NCI-H446 (cell line): ENCODE data around the gene THAP3.
A peak's percentile ranks its signal among the peaks of the same experiment; 100 is the strongest.
"Not testable (repeated sequence)": the region's sequence is repeated elsewhere in the genome, so short reads cannot be mapped to it uniquely, and the experiment has no call there.

Experiments
- DNase-seq, 2 experiments: peaks; one replicate each; lab custom pipeline; 2025; lab: John Stamatoyannopoulos, UW

The THAP3 gene

DNA sequence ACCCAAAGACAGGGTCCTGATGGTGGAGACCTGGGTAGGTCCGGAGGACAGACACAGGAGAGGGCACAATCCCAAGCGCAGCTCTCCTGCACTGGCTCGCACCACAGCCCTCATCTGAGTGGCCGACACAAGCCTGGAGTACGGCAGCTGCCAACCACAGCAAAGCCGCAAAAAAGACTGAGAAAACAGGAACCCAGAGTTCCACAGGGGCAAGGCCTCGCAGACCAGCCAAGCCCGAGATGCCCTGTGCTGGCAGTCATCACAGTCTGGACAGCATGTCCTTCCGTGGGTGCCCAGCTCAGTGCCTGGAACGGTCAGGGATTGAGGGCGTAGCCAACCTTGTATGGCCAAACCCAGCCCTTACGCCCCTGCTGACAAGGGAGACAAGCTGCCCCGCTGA, 33.4 kb upstream of the THAP3 start:
- no peak for DNase-seq

GRCh38 chr1:6591644-6592043, 33.0 kb upstream of the THAP3 start:
- no peak for DNase-seq

DNA sequence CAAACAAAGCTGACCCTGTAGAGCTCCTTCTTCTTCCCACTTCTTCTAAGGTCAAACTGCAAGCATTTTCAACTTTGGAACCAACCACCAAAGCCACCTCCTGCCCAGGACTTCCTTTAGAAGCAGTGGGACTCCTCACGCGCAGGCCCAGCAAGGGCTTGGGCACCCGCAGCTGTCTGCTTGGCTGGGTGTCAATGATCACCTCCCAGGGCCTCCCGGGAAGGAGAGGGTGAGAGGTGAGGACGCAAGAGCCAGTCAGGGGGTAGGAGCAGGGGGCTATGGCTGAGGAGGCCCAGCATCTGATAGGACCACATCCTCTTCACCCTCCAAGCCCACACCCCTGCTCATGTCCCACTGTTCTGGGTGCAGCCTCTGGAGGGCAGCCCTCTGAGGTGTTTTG, 32.2 kb upstream of the THAP3 start:
- no peak for DNase-seq

DNA sequence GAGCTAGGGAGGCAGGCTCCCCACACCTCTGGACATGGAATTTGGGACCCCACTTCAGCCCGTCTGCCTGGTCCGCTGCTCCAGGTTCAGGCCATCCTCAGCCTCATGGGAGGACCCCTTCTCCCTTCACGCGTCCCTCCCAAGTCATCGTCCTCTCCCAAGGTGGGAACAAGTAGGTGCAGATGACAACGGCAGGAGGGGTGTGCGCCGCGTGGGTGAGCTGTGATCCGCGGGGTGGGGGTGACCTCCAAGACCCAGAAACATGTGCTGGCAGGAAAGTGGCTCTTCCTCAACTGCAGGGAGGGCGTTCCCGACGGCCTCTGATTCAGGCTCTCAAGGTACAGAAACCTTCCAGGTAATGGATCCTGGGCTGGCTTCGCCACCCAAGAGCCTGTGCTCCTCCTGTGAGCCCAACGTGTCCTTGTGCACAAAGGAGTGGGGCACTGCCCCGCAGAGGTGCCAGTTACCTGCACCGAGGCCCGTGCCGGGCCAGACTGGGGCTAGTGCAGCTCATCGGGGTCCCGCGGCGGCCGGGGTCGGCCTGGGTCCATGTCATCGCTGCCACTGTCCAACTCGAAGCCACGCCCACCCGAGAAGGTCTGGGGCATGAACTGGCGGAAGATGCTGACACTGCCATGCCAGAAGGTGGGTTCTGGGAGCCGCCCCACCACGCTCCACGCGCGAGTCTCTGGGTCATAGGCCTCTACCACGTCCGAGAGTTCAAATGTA, 31.6 kb upstream of the THAP3 start:
- DNase-seq = no peak

DNA sequence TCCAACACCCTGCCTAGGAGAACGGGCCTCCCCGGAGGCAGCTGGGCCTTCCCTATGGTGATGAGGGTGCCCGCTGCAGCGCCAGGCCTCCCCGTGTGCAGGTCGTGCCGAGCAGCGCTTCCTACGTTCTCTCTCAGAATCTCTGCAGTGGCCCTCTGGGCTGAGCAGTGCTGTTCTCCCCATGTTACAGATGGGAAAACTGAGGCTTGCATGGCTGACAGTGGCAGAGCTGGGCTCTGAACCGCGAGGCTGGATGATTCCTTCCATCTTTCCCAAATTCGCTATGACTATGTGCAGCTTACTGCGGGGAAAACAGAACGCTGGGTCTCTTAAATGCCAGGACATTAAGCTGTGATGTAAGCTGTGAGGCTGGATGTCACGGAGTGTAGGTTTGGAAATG, 30.9 kb upstream of the THAP3 start:
- no peak for DNase-seq

GRCh38 chr1:6594977-6595740, 29.5 kb upstream of the THAP3 start:
- no peak for DNase-seq

DNA sequence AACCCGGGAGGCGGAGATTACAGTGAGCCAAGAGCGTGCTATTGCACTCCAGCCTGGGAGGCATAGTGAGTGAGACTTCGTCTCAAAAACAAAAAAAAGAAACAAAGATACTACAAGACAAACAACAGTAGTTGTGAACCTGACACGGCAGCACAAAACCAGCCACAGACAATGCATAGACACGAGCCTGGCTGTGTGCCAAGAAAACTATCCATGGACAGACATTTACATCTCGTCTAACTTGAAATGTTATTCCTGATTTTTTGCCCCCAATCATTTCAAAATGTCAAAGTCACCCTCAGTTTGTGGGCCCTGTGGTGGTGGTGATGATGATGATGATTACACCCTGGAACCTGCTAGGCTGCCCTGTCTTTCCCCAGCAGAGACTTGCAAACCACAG, 28.3 kb upstream of the THAP3 start:
- no peak for DNase-seq

- no peak for DNase-seq
Observed at GRCh38 chr1:6596886-6597776, 27.5 kb upstream of the THAP3 start.

- DNase-seq = no peak
Observed at GRCh38 chr1:6597777-6598131, 26.9 kb upstream of the THAP3 start.

- DNase-seq = no peak
Observed at GRCh38 chr1:6599141-6599975, 25.3 kb upstream of the THAP3 start.

GRCh38 chr1:6599991-6600390, 24.7 kb upstream of the THAP3 start:
- not testable (repeated sequence) for DNase-seq

DNA sequence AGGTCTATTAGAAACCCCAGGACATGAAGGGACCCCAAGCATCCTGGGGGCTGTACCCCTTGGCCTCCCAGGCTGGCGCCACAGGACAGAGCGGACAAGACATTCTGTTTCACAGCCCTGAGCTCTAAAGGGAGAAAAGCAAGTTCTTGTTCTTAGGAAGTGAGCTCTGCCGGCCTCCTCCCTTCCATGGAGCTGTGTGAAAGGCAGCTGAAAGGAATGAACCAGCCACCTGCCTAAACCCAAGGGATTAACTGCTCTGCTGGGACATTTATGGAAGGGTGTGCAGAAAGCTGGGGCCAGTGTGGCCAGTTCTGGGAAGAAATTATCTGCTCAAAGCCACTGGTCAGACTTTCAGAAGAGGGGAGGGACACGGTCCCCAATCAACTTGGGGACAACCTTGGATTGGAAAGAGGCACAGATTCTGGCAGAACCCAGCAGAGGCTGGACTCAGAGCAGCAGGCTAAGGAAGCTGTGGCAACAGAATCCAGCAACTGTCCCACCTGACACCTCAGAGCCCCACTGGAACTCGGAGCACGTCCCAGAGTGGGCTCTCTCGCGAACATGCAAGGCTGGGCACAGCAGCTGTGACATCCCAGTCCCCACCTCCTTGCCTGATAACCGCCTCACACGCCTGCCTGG, 24.1 kb upstream of the THAP3 start:
- DNase-seq = no peak

GRCh38 chr1:6601049-6601922, 23.4 kb upstream of the THAP3 start:
- DNase-seq = peak; percentile 44 to 53

- no peak for DNase-seq
Observed at GRCh38 chr1:6601923-6602668, 22.6 kb upstream of the THAP3 start.

- peak; percentile 36 to 90 for DNase-seq
Observed at GRCh38 chr1:6602669-6603237, 21.9 kb upstream of the THAP3 start, which contains the start of gene KLHL21. TSS of gene KLHL21 (minus strand) at chr1:6602869. CDS start at chr1:6602817, 52 bp downstream.

GRCh38 chr1:6603238-6603914, 21.3 kb upstream of the THAP3 start:
- no peak for DNase-seq

- no peak for DNase-seq
Observed at GRCh38 chr1:6603915-6604558, 20.6 kb upstream of the THAP3 start.
